HG03558 (cell line): ENCODE measurements around the gene C10orf143.

ENCODE experiments used
- ATAC-seq: cut with Tn5 transposase; IDR thresholded peaks from one replicate; pipeline ENCODE4 v1.9.1; 2021; ENCODE audit warnings: moderate number of reproducible peaks; ENCODE audit not compliant: unreplicated experiment; ENCODE audit errors: extremely low read depth

The C10orf143 gene

GRCh38 chr10:130018730-130019185 is 91.9 kb downstream of the C10orf143 start:
- no peak for ATAC-seq

GRCh38 chr10:130018265-130018664 is 92.4 kb downstream of the C10orf143 start:
- ATAC-seq = no peak

GRCh38 chr10:130017631-130018022 is 93.0 kb downstream of the C10orf143 start:
- no peak for ATAC-seq

- ATAC-seq = no peak
Measured at GRCh38 chr10:130016993-130017630, 93.5 kb downstream of the C10orf143 start.

GRCh38 chr10:130016095-130016494 is 94.5 kb downstream of the C10orf143 start:
- no peak for ATAC-seq

- no peak for ATAC-seq
Measured at GRCh38 chr10:130015075-130015695, 95.4 kb downstream of the C10orf143 start.

- ATAC-seq = no peak
Measured at GRCh38 chr10:130014263-130015074, 96.2 kb downstream of the C10orf143 start.
